ENCODE data around the gene EIF4E2. TPM values are rescaled to one million over a fixed set of nuclear protein-coding genes. Genes with fewer than 3 reads are reported as not detected.

Gene EIF4E2
- total RNA-seq, 1 donor from 2014 or later: 97.0 TPM

- Histone ChIP-seq H3K79me2 (ENCODE audit: low read depth) (no peaks in the 10 kb centered on the region), H3K4me3 (no peak overlapping the region), H2AFZ (replicated peaks) (no peak overlapping the region), H4K20me1 (ENCODE audit: low read depth) (no peaks in the 10 kb centered on the region), H3K9ac (no peak overlapping the region), H3K27me3 (no peaks in the 10 kb centered on the region), H3K27ac (no peak overlapping the region), H3F3A (ENCODE audit: low read depth) (no peaks in the 10 kb centered on the region), H3K36me3 (no peaks in the 10 kb centered on the region), H3K4me1 (no peaks in the 10 kb centered on the region), H3K4me2 (no peak overlapping the region), H3K9me3 (ENCODE audit: low read depth) (no peaks in the 10 kb centered on the region)
- H3K4me3 Mint-ChIP-seq: no peak overlapping the region
- H3K4me1 Mint-ChIP-seq: no peaks in the 10 kb centered on the region
- no peak for DNase-seq (ENCODE audit: low spot score)
- H3K36me3 Mint-ChIP-seq: no peaks in the 10 kb centered on the region
- H3K27ac Mint-ChIP-seq: no peak overlapping the region
- no peaks in the 10 kb centered on the region for H3K9me3 Mint-ChIP-seq
- peaks cover 6% of the 10 kb centered on the region for H3K27me3 Mint-ChIP-seq (ENCODE audit: insufficient read depth, low read depth)
- TF ChIP-seq EZH2phosphoT487 (IDR thresholded peaks at IDR 0.05): no peak
- no peak for TF ChIP-seq CTCF (IDR thresholded peaks at IDR 0.05)
- no peak for TF ChIP-seq EZH2 (IDR thresholded peaks at IDR 0.05)
Measured at GRCh38 chr2:232592772-232593395, 42.4 kb downstream of the EIF4E2 start.

GRCh38 chr2:232593982-232594381 lies 43.5 kb downstream of the EIF4E2 start:
- H3K9me3 ChIP-seq (ENCODE audit: low read depth): no peaks in the 10 kb centered on the region
- H3F3A ChIP-seq (ENCODE audit: low read depth): no peaks in the 10 kb centered on the region
- H3K9me3 Mint-ChIP-seq: no peaks in the 10 kb centered on the region
- no peak overlapping the region for H3K4me3 ChIP-seq
- H3K4me3 Mint-ChIP-seq: no peak overlapping the region
- DNase-seq (ENCODE audit: low spot score): no peak
- H3K27ac ChIP-seq: no peak overlapping the region
- no peak overlapping the region for H2AFZ ChIP-seq (replicated peaks)
- TF ChIP-seq EZH2 (IDR thresholded peaks at IDR 0.05) (no peak), EZH2phosphoT487 (IDR thresholded peaks at IDR 0.05) (no peak), CTCF (IDR thresholded peaks at IDR 0.05) (no peak)
- no peaks in the 10 kb centered on the region for H3K79me2 ChIP-seq (ENCODE audit: low read depth)
- no peak overlapping the region for H3K27ac Mint-ChIP-seq
- no peak overlapping the region for H3K9ac ChIP-seq
- H3K4me1 Mint-ChIP-seq: no peaks in the 10 kb centered on the region
- H3K36me3 ChIP-seq: no peaks in the 10 kb centered on the region
- no peaks in the 10 kb centered on the region for H3K27me3 ChIP-seq
- no peak overlapping the region for H3K4me2 ChIP-seq
- H4K20me1 ChIP-seq (ENCODE audit: low read depth): no peaks in the 10 kb centered on the region
- H3K27me3 Mint-ChIP-seq (ENCODE audit: insufficient read depth, low read depth): peaks cover 6% of the 10 kb centered on the region
- H3K4me1 ChIP-seq: no peaks in the 10 kb centered on the region
- H3K36me3 Mint-ChIP-seq: no peaks in the 10 kb centered on the region

GRCh38 chr2:232597362-232598079 lies 47.0 kb downstream of the EIF4E2 start:
- Histone ChIP-seq H3K79me2 (ENCODE audit: low read depth) (no peaks in the 10 kb centered on the region), H3K9me3 (ENCODE audit: low read depth) (no peaks in the 10 kb centered on the region), H3F3A (ENCODE audit: low read depth) (no peaks in the 10 kb centered on the region), H3K4me2 (no peak overlapping the region), H4K20me1 (ENCODE audit: low read depth) (no peaks in the 10 kb centered on the region), H3K27me3 (no peaks in the 10 kb centered on the region), H3K9ac (no peak overlapping the region), H3K36me3 (no peaks in the 10 kb centered on the region), H2AFZ (replicated peaks) (no peak overlapping the region), H3K4me3 (no peak overlapping the region), H3K4me1 (no peaks in the 10 kb centered on the region), H3K27ac (no peak overlapping the region)
- no peak for TF ChIP-seq CTCF (IDR thresholded peaks at IDR 0.05)
- no peak for TF ChIP-seq EZH2phosphoT487 (IDR thresholded peaks at IDR 0.05)
- no peak for TF ChIP-seq EZH2 (IDR thresholded peaks at IDR 0.05)
- DNase-seq (ENCODE audit: low spot score): no peak
- Mint-ChIP-seq H3K4me3 (no peak overlapping the region), H3K27me3 (ENCODE audit: insufficient read depth, low read depth) (peaks cover 2% of the 10 kb centered on the region), H3K9me3 (no peaks in the 10 kb centered on the region), H3K36me3 (no peaks in the 10 kb centered on the region), H3K27ac (no peak overlapping the region), H3K4me1 (no peaks in the 10 kb centered on the region)
